H1 (cell line): Measurements from ENCODE around the gene PRPH2. TPM values are rescaled to one million over a fixed set of nuclear protein-coding genes. Genes with fewer than 3 reads are reported as not detected.

Source experiments
- CTCF ChIA-PET: fragments of 300-600 bp; sonication (Branson Sonifier 250); formaldehyde crosslinking; loops from one replicate; lab custom pipeline; 2021; ENCODE audit not compliant: partially characterized antibody; lab: Charles Lee
- POLR2A ChIA-PET: fragments of 300-600 bp; sonication (Branson Sonifier 250); formaldehyde crosslinking; loops from one replicate; lab custom pipeline; 2021; ENCODE audit warnings: inconsistent platforms; ENCODE audit not compliant: partially characterized antibody; lab: Charles Lee
- DNase-seq, 2 experiments: peaks; one replicate each; pipeline versions ENCODE4 v3.0.0 to v3.0.0-alpha.2; 2010 to 2022; ENCODE audit warnings: low spot score in 2 of 2, low read depth in 1 of 2, mixed read lengths in 1 of 2
- FAIRE-seq: peaks from 2 replicates; lab custom pipeline; 2011; peaks lifted over from hg19 to GRCh38; lab: Jason Lieb, UNC
- H2AFZ ChIP-seq: 2 replicates; pipeline ENCODE4 v1.8.1; 2012; ENCODE audit warnings: low read length, inconsistent platforms
- H2AK5ac ChIP-seq: 2 replicates; pipeline ENCODE4 v1.6.1; 2013; ENCODE audit warnings: low read depth, low read length
- H2BK120ac ChIP-seq: replicated peaks from 2 replicates; pipeline ENCODE3; 2013; ENCODE audit warnings: low read depth, low read length, inconsistent platforms
- H2BK12ac ChIP-seq: 2 replicates; pipeline ENCODE4 v1.6.1; 2013; ENCODE audit warnings: low read depth, low read length
- H2BK15ac ChIP-seq: 2 replicates; pipeline ENCODE4 v1.6.1; 2013; ENCODE audit warnings: low read length
- H2BK20ac ChIP-seq: 2 replicates; pipeline ENCODE4 v1.6.1; 2013; ENCODE audit warnings: low read length
- H2BK5ac ChIP-seq: 2 replicates; pipeline ENCODE4 v1.6.1; 2013; ENCODE audit warnings: low read depth, low read length
- H3K14ac ChIP-seq: 2 replicates; pipeline ENCODE4 v1.6.1; 2013; ENCODE audit warnings: inconsistent platforms; ENCODE audit not compliant: insufficient read length
- H3K18ac ChIP-seq: 2 replicates; pipeline ENCODE4 v1.6.1; 2013; ENCODE audit warnings: low read length; ENCODE audit errors: extremely low read depth
- H3K23ac ChIP-seq: 2 replicates; pipeline ENCODE4 v1.6.1; 2013; ENCODE audit warnings: inconsistent platforms; ENCODE audit not compliant: insufficient read length
- H3K23me2 ChIP-seq: 2 replicates; pipeline ENCODE4 v1.6.1; 2013; ENCODE audit warnings: low read depth, low read length
- H3K27ac ChIP-seq: 2 replicates; pipeline ENCODE4 v1.6.1; 2011; ENCODE audit warnings: low read depth, low read length, inconsistent platforms
- H3K27me3 ChIP-seq, 4 experiments: replicated peaks in 1 of 4; 1 replicate in 1 of 4; 2 replicates in 3 of 4; pipeline versions ENCODE4 v1.6.1 to v1.8.1; 2011 to 2013; ENCODE audit warnings: low read length in 3 of 4, mild to moderate bottlenecking in 3 of 4, inconsistent platforms in 2 of 4, mixed read lengths in 2 of 4, moderate library complexity in 1 of 4; ENCODE audit not compliant: control insufficient read depth in 3 of 4, insufficient read depth in 3 of 4; ENCODE audit errors: extremely low read depth in 1 of 4
- H3K36me3 ChIP-seq, 4 experiments: 2 replicates each; pipeline versions ENCODE4 v1.6.1 to v1.8.1; 2011 to 2013; ENCODE audit warnings: mild to moderate bottlenecking in 4 of 4, low read length in 3 of 4, moderate library complexity in 2 of 4, control low read depth in 1 of 4, inconsistent platforms in 1 of 4; ENCODE audit not compliant: insufficient read depth in 4 of 4, control insufficient read depth in 2 of 4
- H3K4ac ChIP-seq: replicated peaks from 2 replicates; pipeline ENCODE3; 2013; ENCODE audit warnings: low read length, low read depth, mixed read lengths, inconsistent platforms; ENCODE audit not compliant: insufficient read length
- H3K4me1 ChIP-seq, 4 experiments: replicated peaks in 1 of 4; 1 replicate in 1 of 4; 2 replicates in 3 of 4; pipeline versions ENCODE4 v1.6.1 to v1.8.1; 2011 to 2013; ENCODE audit warnings: low read length in 3 of 4, inconsistent platforms in 2 of 4, mixed read lengths in 1 of 4; ENCODE audit not compliant: insufficient read depth in 4 of 4, control insufficient read depth in 3 of 4
- H3K4me2 ChIP-seq, 2 experiments: 2 replicates each; pipeline versions ENCODE4 v1.6.1 to v1.8.1; 2011 to 2013; ENCODE audit warnings: low read depth in 2 of 2, low read length in 2 of 2, control low read depth in 1 of 2, inconsistent platforms in 1 of 2, mild to moderate bottlenecking in 1 of 2; ENCODE audit not compliant: insufficient read depth in 1 of 2
- H3K4me3 ChIP-seq, 4 experiments: fragments of 200-600, 300-600 bp in 1 of 4; sonication (generic), shearing (Covaris generic), sonication (Bioruptor Twin) in 1 of 4; 2 replicates each; pipeline versions ENCODE4 v1.5.1 to v1.8.1; 2011 to 2016; ENCODE audit warnings: low read length in 4 of 4, low read depth in 3 of 4, control low read depth in 2 of 4, inconsistent platforms in 2 of 4, mild to moderate bottlenecking in 2 of 4, mixed read lengths in 1 of 4, moderate library complexity in 1 of 4; ENCODE audit not compliant: insufficient read depth in 2 of 4; ENCODE audit errors: extremely low read depth in 1 of 4
- H3K56ac ChIP-seq: replicated peaks from 2 replicates; pipeline ENCODE3; 2013; ENCODE audit warnings: low read depth, mild to moderate bottlenecking, mixed read lengths, low read length, inconsistent platforms; ENCODE audit not compliant: insufficient read length
- H3K79me1 ChIP-seq: 2 replicates; pipeline ENCODE4 v1.6.1; 2013; ENCODE audit warnings: low read depth, low read length, control low read depth
- H3K79me2 ChIP-seq, 2 experiments: 2 replicates each; pipeline versions ENCODE4 v1.6.1 to v1.8.1; 2012 to 2013; ENCODE audit warnings: low read length in 2 of 2, mild to moderate bottlenecking in 2 of 2, inconsistent platforms in 1 of 2; ENCODE audit not compliant: insufficient read depth in 2 of 2, control insufficient read depth in 1 of 2
- H3K9ac ChIP-seq, 4 experiments: replicated peaks in 1 of 4; 1 replicate in 1 of 4; 2 replicates in 3 of 4; pipeline versions ENCODE4 v1.6.1 to v1.8.1; 2011 to 2013; ENCODE audit warnings: low read depth in 3 of 4, low read length in 3 of 4, control low read depth in 2 of 4, mild to moderate bottlenecking in 2 of 4, moderate library complexity in 2 of 4, inconsistent platforms in 1 of 4; ENCODE audit errors: extremely low read depth in 1 of 4
- H3K9me3 ChIP-seq, 2 experiments: 2 replicates each; pipeline versions ENCODE4 v1.6.1 to v1.8.1; 2012 to 2013; ENCODE audit warnings: mild to moderate bottlenecking in 2 of 2, moderate library complexity in 2 of 2, control low read depth in 1 of 2, inconsistent platforms in 1 of 2, low read depth in 1 of 2, low read length in 1 of 2, mixed read lengths in 1 of 2; ENCODE audit not compliant: insufficient read depth in 2 of 2
- H4K20me1 ChIP-seq, 2 experiments: replicated peaks in 1 of 2; 2 replicates each; pipeline versions ENCODE3 to v1.8.1; 2011 to 2013; ENCODE audit warnings: inconsistent platforms in 2 of 2, low read length in 2 of 2, mild to moderate bottlenecking in 1 of 2; ENCODE audit not compliant: insufficient read depth in 2 of 2, control insufficient read depth in 1 of 2
- H4K5ac ChIP-seq: 2 replicates; pipeline ENCODE4 v1.6.1; 2013; ENCODE audit warnings: low read length, low read depth, mixed read lengths, inconsistent platforms; ENCODE audit not compliant: insufficient read length
- H4K8ac ChIP-seq: 2 replicates; pipeline ENCODE4 v1.8.0; 2013; ENCODE audit warnings: mild to moderate bottlenecking, moderate library complexity, low read length, inconsistent platforms; ENCODE audit not compliant: insufficient read depth; ENCODE audit errors: extremely low read depth
- H4K91ac ChIP-seq: replicated peaks from 2 replicates; pipeline ENCODE3; 2013; ENCODE audit warnings: low read length, mixed read lengths, inconsistent platforms; ENCODE audit not compliant: insufficient read length
- CHD2 ChIP-seq: IDR thresholded peaks from 2 replicates; pipeline ENCODE4 v1.6.1; 2012; ENCODE audit warnings: low read length, improper control_type of control experiment
- CREB1 ChIP-seq: IDR thresholded peaks from 2 replicates; pipeline ENCODE4 v1.6.1; 2012; ENCODE audit warnings: inconsistent platforms
- KDM4A ChIP-seq: IDR thresholded peaks from one replicate; pipeline ENCODE4 v1.7.1; 2012; ENCODE audit warnings: low read depth, mild to moderate bottlenecking, moderate library complexity, low read length, inconsistent platforms; ENCODE audit not compliant: severe bottlenecking
- MAFK ChIP-seq: IDR thresholded peaks from 2 replicates; pipeline ENCODE4 v1.6.1; 2012; ENCODE audit warnings: low read depth, mild to moderate bottlenecking, improper control_type of control experiment, low read length
- TAF7 ChIP-seq: optimal IDR thresholded peaks from 2 replicates; pipeline ENCODE3; 2011; ENCODE audit warnings: low read depth, mild to moderate bottlenecking, inconsistent platforms, low read length, moderate library complexity, borderline replicate concordance
- TBP ChIP-seq: IDR thresholded peaks from 2 replicates; pipeline ENCODE4 v1.6.1; 2011; ENCODE audit warnings: low read depth, low read length, improper control_type of control experiment
- WGBS, 2 experiments: shearing (Covaris generic) in 1 of 2; methylation state at CpG; one replicate each; pipeline versions ENCODE4 v1.1.6 to v1.1.7; 2013 to 2015; ENCODE audit warnings: low lambda C conversion rate in 2 of 2, mixed read lengths in 2 of 2, inconsistent platforms in 1 of 2, low coverage in 1 of 2, missing lambda C conversion rate in 1 of 2; ENCODE audit not compliant: insufficient replicate concordance in 2 of 2, insufficient coverage in 1 of 2, insufficient read length in 1 of 2; ENCODE audit errors: extremely low coverage in 1 of 2, missing lambda C conversion rate in 1 of 2; 5-methylcytosine and 5-hydroxymethylcytosine counted together
- polyA plus RNA-seq, 7 experiments: library from polyadenylated mRNA; depleted of rRNA in 3 of 7; stranded (reverse) in 5 of 7; unstranded in 2 of 7; fragments of >200 nt in 5 of 7; fragments of 200-250 nt in 2 of 7; gene quantifications; 1 replicate in 5 of 7; 2 replicates in 1 of 7; 4 replicates in 1 of 7; pipeline versions ENCODE4 v1.2.1 to v1.2.3, GENCODE V29; 2011 to 2013; ENCODE audit warnings: missing spikeins in 2 of 7, mixed read lengths in 2 of 7
- total RNA-seq: library from RNA; stranded (reverse); fragmentation: NEBNext Ultra II Directional; extraction: Animal tissue kit (Norgen Biotek cat#: 25700); gene quantifications from 2 replicates; pipeline ENCODE4 v1.2.1, GENCODE V29; 2021

PRPH2 gene
- total and polyA plus RNA-seq, 2 of the 8 experiments (the other 6 are each of a cell fraction or from before 2014, with no cell fraction given): 0.23 to 0.65 TPM

GRCh38 chr6:42689371-42689770, 33.0 kb downstream of the PRPH2 start:
- no peak overlapping the region for H3K4me2 ChIP-seq
- no peak overlapping the region for H3K23ac ChIP-seq
- H4K5ac ChIP-seq: no peak overlapping the region
- peaks cover 7 to 60% (median 45%) of the 10 kb centered on the region in 4 experiments; a peak in 7 of 8 replicates for H3K36me3 ChIP-seq
- CTCF ChIA-PET: interaction anchor here (1.0 to 2.4 kb wide), 2 partner anchors 36 to 51 kb away, joined by 3 to 9 read pairs; no protein-coding TSS in a partner anchor
- no peaks in the 10 kb centered on the region for H3K79me2 ChIP-seq
- H2BK5ac ChIP-seq: no peak overlapping the region
- no peaks in the 10 kb centered on the region for H3K23me2 ChIP-seq
- H3K14ac ChIP-seq: no peak overlapping the region
- H2AFZ ChIP-seq: no peak overlapping the region
- no peaks in the 10 kb centered on the region for H3K27me3 ChIP-seq
- no peaks in the 10 kb centered on the region for H4K20me1 ChIP-seq
- H3K56ac ChIP-seq: no peak overlapping the region
- H3K79me1 ChIP-seq: no peaks in the 10 kb centered on the region
- no peak overlapping the region for H2BK20ac ChIP-seq
- no peak overlapping the region for H2BK12ac ChIP-seq
- H3K27ac ChIP-seq: no peak overlapping the region
- no peaks in the 10 kb centered on the region for H3K4me1 ChIP-seq
- no peak overlapping the region for H3K18ac ChIP-seq
- FAIRE-seq (no peak), DNase-seq (no peak)
- H3K4ac ChIP-seq: no peak overlapping the region
- no peak overlapping the region for H2BK15ac ChIP-seq
- POLR2A ChIA-PET: interaction anchor here (1.5 kb wide), 1 partner anchor 191 kb away, joined by 5 read pairs; the partner anchor contains the start of gene RPL7L1
- no peak overlapping the region for H2AK5ac ChIP-seq
- peaks cover 0 to 10% of the 10 kb centered on the region in 2 experiments; a peak in 1 of 4 replicates for H3K9me3 ChIP-seq
- WGBS, 2 experiments: 92% methylated on average over 7 of the region's 7 CpGs; no CpG with 5 or more reads in 1 of the 2 experiments
- no peak overlapping the region for H4K91ac ChIP-seq
- no peak overlapping the region for H3K4me3 ChIP-seq
- H3K9ac ChIP-seq: no peak overlapping the region
- H4K8ac ChIP-seq: no peak overlapping the region
- no peak overlapping the region for H2BK120ac ChIP-seq
- TF ChIP-seq MAFK: no peak
- TF ChIP-seq KDM4A: no peak
- no peak for TF ChIP-seq TBP
- no peak for TF ChIP-seq CHD2
- no peak for TF ChIP-seq TAF7
- TF ChIP-seq CREB1: no peak
